Measurements from ENCODE around the gene ZNF80. TPM values are rescaled to one million over a fixed set of nuclear protein-coding genes. Genes with fewer than 3 reads are reported as not detected.

ZNF80 gene
- total and polyA plus RNA-seq, 2 of the 13 experiments (the other 11 are each of a cell fraction or from before 2014, with no cell fraction given) = not detected

GRCh38 chr3:114221165-114221880 lies 16.1 kb downstream of the ZNF80 start:
- no peak overlapping the region for H2AFZ ChIP-seq (ENCODE audit: low read length)
- H4K20me1 ChIP-seq (ENCODE audit: insufficient read depth, low read length) = no peaks in the 10 kb centered on the region
- BruUV-seq (replicated peaks) = no TSS peak
- intact Hi-C loops (cut with micrococcal nuclease; ENCODE audit: unreplicated experiment) (no loop called here), in situ Hi-C loops (cut with HindIII; ENCODE audit: extremely low pct_ligation_motif_present, low pct_unique_long_range_greater_than_20kb) (no loop called here)
- no peaks in the 10 kb centered on the region for H3K4me1 ChIP-seq (ENCODE audit: insufficient read depth, low read length)
- no peaks in the 10 kb centered on the region for H3K36me3 ChIP-seq (replicated peaks in 1 of 2; ENCODE audit: control insufficient read depth in 1 of 2, insufficient read depth in 2 of 2, low read length in 2 of 2)
- TF ChIP-seq NFYC (CRISPR knock-in tag; IDR thresholded peaks at IDR 0.05) (no peak), PHF20 (CRISPR knock-in tag; IDR thresholded peaks at IDR 0.05) (no peak), HCFC1 (IDR thresholded peaks at IDR 0.05; ENCODE audit: low read depth, low read length) (no peak), SYNCRIP (IDR thresholded peaks at IDR 0.05; ENCODE audit: insufficient read depth, low read depth, low read length) (no peak), ZNF772 (CRISPR knock-in tag; IDR thresholded peaks at IDR 0.05) (no peak), ZNF264 (CRISPR knock-in tag; IDR thresholded peaks at IDR 0.05) (no peak), ATF2 (CRISPR knock-in tag; IDR thresholded peaks at IDR 0.05) (no peak), ZBED4 (CRISPR knock-in tag; IDR thresholded peaks at IDR 0.05; ENCODE audit: borderline replicate concordance) (no peak), ATF3 (CRISPR knock-in tag; IDR thresholded peaks at IDR 0.05) (no peak), ZNF24 (IDR thresholded peaks at IDR 0.05) (no peak)
- POLR2A ChIA-PET = no interaction called here
- FAIRE-seq = no peak
- no peak overlapping the region for H3K27ac ChIP-seq (ENCODE audit: extremely low read length, insufficient read depth, low read length)
- H3K4me2 ChIP-seq (ENCODE audit: low read depth, low read length) = no peak overlapping the region
- no peak for ATAC-seq
- no peaks in the 10 kb centered on the region for H3K79me2 ChIP-seq (ENCODE audit: insufficient read depth, low read length)
- H3K9ac ChIP-seq (ENCODE audit: insufficient read depth, low read depth, low read length) = no peak overlapping the region
- WGBS (ENCODE audit: low lambda C conversion rate) = 34% methylated on average over 9 of the region's 9 CpGs
- no peak for DNase-seq (ENCODE audit: low spot score)
- H3K4me3 ChIP-seq (replicated peaks in 1 of 3; ENCODE audit: insufficient read depth in 1 of 3, low read depth in 2 of 3, low read length in 3 of 3) = no peak overlapping the region
- peaks cover 0 to 15% of the 10 kb centered on the region in 2 experiments; a peak in 1 of 5 replicates for H3K27me3 ChIP-seq (ENCODE audit: control insufficient read depth in 1 of 2, insufficient read depth in 2 of 2, low read length in 2 of 2)
- CTCF ChIA-PET (ENCODE audit: low intra/inter-chr PET ratio, low total read pairs) = no interaction called here
- peaks cover 12% of the 10 kb centered on the region for H3K9me3 ChIP-seq (ENCODE audit: low read length)

Data from HepG2 (cell line).